NAMALWA (cell line): ENCODE measurements around the gene EMX1.
"Not testable (repeated sequence)": the region's sequence is repeated elsewhere in the genome, so short reads cannot be mapped to it uniquely, and the experiment has no call there.

Experiments used
- DNase-seq: peaks from one replicate; pipeline ENCODE4 v3.0.0-alpha.2; 2015; ENCODE audit warnings: low spot score

EMX1 gene

DNA sequence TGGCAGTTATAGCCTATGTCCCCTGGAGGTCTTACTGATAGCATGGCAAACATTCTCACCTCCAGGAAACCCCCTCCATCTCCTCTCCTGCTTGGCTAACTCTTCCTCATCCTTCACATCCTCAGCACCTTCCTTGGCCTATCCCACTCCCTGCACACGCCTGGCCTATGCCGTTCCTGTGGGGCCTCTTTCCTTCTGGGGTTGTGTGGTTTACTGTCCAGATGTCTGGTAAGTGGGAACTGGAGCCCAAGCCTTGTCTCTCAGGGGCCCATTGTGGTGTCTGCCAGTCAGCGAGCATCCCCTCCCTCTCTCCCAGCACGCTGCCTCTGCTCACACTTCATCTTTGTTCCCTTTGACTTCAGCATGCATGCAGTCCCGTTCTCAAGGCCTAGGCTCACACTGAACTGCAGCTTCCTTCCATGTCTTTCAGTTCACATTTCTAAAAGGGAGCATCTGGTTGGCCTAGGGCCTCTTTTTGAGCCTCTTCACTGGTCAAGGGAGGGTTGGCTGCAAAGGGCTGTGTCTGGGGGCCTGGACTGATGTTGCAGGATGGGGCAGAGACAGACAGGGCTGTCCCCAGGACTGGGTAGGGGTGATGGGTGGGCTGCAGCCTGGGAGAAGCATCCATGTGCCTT lies 17.0 kb upstream of the EMX1 start:
- DNase-seq = no peak

- DNase-seq = no peak
These were observed 15.9 kb upstream of the EMX1 start for GRCh38 chr2:72901426-72901825.

DNA sequence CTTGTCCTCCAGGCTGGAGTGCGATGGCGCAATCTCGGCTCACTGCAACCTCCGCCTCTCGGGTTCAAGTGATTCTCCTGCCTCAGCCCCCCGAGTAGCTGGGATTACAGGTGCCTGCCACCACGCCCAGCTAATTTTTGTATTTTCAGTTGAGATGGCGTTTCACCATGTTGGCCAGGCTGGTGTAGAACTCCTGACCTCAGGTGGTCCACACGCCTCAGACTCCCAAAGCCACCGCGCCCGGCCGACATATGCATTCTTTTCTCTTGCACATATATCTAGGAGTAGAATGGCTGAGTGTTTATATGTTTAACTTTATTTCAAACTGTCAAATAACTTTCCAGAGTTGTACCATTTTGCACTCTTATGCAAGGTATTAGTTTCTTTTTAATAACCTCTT lies 9.9 kb upstream of the EMX1 start:
- not testable (repeated sequence) for DNase-seq

DNA sequence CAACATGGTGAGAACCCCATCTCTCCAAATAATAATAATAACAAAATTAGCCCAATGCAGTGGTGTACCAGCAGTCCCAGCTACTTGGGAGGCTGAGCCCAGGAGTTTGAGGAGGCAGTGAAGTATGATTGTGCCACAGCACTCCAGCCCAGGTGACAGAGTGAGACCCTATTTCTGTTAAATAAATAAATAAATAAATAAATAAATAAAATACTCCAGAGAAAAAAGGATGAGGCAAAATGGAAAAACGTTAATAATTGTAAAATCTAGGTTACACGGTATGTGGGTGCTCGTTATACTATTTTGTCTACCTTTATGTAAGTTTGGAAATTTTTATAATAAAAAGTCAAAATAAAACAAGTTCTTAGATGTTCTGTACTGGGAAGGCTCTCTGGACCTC lies 8.6 kb upstream of the EMX1 start:
- DNase-seq = no peak

DNA sequence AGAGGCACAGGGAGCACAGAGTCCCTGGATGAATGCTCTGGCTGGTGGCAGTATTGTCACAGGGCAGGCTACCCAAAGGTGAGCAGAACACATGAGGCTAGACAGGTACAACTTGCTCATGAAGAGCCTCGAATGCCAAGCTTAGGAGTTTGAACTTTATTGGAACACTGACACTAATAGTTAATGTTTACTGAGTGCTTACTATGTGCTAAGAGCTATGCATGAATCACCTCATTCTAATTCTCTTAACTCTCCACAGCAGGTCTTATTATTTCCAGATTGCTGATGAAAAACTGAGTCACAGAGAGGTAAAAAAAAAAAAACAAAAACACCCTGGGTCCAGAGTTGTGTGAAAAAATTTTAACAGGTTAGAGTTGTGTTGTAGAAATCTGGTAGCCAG lies 6.1 kb upstream of the EMX1 start:
- DNase-seq = no peak

DNA sequence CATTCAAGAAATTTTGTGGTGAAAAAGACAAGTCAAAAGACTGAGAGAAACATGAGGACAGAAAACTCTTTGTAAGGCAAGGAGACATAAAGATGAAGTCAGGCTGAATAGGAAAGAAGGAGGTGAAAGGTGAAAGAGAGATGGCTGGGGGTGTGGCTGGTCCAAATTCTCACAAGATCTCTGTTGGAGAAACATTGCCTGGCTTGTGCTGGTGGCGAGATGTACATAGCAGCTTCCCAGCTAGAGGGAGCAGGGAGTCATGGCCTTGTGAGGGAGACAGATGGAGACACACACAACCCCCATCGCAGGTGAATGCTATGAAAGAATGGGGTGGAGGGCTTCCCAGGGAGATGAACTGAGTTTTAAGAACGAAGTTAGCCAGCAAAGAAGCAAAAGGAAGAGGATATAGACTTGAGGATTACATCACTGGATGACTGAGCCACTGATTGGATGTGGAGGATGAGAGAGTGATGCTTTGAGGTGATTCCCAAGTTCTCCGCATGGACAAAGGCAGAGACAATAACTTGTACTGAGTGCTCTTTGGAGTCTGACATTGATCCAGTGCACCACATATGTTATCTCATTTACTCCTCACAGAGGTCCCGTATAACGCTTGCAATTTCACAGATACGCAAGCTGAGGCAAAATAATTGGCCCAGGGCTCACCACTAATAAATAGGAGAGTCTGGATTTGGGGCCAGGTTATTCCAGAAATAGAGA lies 3.7 kb upstream of the EMX1 start:
- DNase-seq = no peak

DNA sequence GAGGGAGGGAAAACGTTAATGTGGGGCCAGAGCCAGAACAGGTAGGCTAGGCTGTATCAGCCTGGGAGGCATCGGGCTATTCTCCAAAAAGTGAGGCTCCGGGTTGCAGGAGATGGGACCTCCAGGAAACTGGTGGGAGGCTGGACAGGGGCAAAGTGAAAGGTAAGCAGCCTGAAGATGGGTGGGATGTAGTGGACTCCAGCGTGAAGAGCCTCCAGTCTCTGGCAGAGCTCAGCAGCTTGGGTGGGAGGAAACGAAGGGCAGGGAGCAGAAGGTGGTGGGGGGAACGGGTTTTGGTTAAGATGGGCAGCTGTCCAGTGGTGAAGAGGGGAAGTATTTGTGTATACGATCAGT lies 3.1 kb upstream of the EMX1 start:
- DNase-seq = no peak

DNA sequence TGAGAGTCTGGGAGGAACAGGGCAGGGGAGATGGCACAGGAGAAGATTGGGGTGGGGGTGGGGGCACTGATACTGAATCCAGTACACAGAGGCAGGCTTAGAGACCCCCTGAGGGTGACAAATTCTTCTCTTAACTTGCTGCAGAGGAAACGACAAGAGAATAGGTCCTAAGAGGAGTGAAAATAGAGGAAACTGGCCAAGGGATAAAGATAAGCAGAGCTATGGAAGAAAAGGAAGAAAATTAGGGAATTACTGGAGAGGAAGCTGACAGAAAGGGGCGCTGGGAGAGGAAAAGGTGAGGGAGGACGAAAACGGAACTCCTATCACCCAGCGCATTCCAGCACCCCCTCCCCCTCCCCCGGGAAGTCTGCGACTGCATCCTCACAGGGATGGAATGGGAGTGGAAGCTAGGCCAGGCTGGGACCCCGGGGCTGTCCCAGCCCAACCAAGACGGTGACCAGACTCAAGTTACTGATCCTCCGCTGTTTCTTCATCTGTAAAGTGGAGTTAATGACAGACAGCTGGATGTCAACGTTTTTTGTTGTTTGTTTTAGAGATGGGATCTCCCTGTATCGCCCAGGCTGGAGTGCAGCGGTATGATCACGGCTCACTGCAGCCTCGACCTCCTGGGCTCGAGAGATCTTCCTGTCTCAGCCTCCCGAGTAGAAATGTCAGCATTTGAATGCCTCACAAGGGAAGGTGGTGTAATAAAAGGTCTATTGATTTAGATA lies 2.6 kb upstream of the EMX1 start:
- DNase-seq = no peak

GRCh38 chr2:72915320-72915906 lies 1.9 kb upstream of the EMX1 start:
- DNase-seq = no peak

DNA sequence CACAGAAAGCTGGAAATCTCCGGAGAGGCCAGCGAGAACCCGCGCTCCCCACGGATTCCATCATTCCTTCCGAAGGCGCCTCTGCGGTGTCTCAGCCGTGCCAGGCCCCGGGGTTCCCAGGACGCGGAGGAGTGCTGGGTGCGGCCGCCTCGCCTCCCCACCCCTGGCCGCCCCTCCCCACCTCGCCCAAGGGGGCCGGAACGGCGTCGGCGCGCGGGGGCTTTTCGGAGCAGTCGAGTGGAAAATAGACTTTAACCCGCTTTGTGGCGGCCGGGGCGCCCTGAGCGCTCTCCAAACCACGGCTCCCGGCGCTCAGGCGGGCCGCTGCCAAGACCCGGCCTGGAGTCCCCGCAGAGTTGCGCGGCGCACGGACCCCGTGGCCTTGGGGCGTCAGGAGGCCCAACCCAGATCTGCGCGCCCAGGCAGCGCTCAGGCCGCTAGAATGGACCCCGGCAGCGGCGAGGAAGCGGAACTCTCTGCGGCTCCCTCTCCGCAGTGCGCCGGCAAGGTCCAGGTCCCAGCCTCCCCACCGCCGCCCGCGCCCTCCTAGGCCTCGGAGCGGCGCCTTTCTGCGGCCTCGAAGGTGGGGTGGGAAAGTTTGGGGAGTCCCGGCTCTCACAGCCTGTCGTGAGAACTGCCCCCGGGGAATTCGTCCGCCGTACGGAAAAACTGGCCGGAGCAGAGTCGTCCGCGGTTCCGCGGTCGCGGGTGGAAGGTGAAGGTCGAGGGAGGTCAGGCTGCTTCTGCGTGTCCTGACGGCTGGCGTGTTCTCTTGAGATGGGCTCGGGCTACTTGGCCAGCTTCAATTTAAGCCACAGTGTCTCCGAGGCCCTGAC lies 1.2 kb upstream of the EMX1 start:
- DNase-seq = no peak

- DNase-seq = no peak
These were observed 579 bp upstream of the EMX1 start for GRCh38 chr2:72916743-72917137.

DNA sequence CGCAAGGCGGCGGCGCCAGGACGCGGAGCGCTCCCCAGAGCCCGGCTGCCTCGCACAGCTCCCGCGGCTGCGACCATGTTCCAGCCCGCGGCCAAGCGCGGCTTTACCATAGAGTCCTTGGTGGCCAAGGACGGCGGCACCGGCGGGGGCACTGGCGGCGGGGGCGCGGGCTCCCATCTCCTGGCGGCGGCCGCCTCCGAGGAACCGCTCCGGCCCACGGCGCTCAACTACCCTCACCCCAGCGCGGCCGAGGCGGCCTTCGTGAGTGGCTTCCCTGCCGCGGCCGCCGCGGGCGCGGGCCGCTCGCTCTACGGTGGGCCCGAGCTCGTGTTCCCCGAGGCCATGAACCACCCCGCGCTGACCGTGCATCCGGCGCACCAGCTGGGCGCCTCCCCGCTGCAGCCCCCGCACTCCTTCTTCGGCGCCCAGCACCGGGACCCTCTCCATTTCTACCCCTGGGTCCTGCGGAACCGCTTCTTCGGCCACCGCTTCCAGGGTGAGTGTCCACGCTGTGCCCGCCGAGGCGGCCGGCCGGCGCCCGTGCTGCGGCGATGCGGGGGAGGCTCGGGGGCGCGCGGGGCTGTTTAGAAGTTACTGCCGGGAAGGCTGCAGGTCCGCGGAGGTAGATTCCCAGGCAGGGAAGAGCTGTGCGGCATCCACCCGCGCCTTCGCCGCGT lies 696 bp downstream of the EMX1 start:
- no peak for DNase-seq

DNA sequence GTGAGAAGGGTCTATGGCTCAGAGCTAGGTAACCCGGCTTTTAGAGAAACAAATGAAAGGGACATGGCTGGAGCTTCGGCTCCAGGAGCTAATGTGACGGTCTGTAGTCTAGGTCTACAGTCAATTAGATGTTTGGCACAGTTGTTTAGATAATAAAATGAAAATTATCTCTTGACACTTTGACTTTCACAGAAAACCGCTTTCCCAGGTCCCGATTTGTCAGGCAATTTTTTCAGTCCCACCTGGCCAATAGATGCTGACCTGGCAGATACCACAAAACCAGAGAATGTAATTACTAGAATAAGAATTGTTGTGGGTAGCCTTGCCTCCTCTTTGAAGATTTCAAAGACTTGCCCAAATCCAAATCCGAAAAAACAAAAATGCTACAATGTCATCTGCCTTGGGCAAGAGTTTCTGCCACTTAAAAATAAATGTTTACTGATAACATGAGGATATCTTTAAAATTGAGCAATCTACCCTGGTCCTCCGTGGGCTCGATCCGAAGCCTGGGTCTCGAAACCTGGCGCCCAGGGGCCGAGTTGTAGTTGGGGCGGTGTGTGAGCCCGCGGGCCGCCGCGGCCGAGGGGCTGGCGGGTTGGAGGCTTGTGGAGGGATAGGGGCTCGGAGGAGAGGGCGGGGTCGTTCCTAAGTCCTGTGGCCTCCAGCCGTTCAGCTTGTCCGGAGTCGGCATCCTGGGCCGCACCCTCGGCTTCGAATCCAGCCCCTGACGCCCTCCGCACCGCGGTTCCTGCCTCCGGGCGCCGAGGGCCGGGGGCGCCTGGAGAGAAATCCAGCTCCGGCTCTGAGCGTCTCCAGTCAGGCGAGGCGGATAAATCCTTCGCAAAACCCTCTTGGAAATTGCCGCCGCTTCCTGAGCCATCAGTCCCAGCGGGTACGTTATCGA lies 2.3 kb downstream of the EMX1 start:
- DNase-seq = no peak

DNA sequence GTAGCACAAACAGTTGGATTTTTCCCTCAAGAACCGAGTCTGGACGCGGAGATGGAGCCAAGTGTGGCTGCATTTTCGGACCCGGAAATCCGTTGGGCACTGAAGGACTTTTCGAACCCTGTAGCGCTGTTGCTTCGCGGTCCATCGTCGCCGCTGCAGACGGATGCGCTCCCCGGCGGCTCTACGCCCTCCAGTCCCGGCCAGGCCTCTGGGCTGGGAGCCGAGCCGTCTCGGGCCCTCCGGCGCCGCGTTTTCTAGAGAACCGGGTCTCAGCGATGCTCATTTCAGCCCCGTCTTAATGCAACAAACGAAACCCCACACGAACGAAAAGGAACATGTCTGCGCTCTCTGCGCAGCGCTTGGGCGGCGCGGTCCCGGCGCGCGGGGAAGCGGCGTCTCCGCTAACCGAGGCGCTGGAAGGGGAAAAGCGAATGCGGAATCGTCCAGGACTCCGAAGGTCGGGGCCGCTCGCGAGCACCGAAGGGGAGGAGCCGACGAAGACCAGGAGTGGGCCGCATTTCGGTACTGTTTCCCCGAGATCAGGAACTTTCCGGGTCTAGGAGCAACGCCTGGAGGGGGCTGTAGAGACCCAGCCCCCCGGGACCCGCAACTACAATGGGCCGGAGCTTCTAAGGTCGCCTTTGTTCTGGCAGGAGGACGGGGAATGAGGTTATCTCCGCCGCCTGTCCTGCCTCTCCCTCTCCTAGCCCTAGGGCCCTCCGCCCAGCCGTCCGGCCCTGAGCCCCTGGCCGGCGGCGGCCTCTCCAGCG lies 3.2 kb downstream of the EMX1 start:
- DNase-seq = no peak

- no peak for DNase-seq
These were observed 4.0 kb downstream of the EMX1 start for GRCh38 chr2:72921088-72921851.

DNA sequence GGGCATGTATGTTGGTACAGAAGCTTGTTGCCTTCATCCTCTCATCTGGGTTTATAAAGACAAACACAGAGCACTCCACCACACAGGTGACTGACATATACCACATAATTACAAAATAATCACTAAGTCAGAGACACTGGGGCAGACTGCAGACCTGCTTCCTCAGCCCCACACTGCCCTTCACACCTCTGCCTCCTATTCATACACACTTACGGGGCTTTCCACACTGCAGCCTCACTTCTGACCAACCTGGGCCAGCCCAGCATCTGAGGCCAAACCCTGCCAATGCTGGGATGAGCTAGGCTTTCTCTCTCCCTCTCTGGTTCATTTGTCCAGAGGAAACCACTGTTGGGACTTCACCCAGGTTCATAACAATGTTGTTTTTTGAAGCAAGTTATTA lies 4.5 kb downstream of the EMX1 start:
- no peak for DNase-seq

GRCh38 chr2:72923833-72924352 lies 6.6 kb downstream of the EMX1 start:
- no peak for DNase-seq

- DNase-seq = no peak
These were observed 7.3 kb downstream of the EMX1 start for GRCh38 chr2:72924353-72925240.
